SK-N-SH (cell line): ENCODE measurements around the gene ARHGDIB. TPM values are rescaled to one million over a fixed set of nuclear protein-coding genes. Genes with fewer than 3 reads are reported as not detected.

Source experiments
- CTCF ChIA-PET: fragments of 300-600, 350-600 bp; formaldehyde crosslinking; extraction: SDS; loops from one replicate; lab custom pipeline; 2021; lab: Yijun Ruan, JAX
- POLR2A ChIA-PET: fragments of 350-600 bp; sonication (Branson Sonifier 250); formaldehyde crosslinking; extraction: SDS; loops from one replicate; lab custom pipeline; 2020; ENCODE audit warnings: antibody characterized with exemption, inconsistent platforms; lab: Yijun Ruan, JAX
- DNase-seq: peaks from one replicate; pipeline ENCODE4 v3.0.0; 2012
- H2AFZ ChIP-seq: fragments of 200-600 bp; sonication (generic); 2 replicates; pipeline ENCODE4 v1.8.1; 2016; ENCODE audit warnings: antibody characterized with exemption, mild to moderate bottlenecking, low read depth
- H3F3A ChIP-seq: fragments of 200-600 bp; sonication (generic); replicated peaks from 2 replicates; pipeline ENCODE3; 2016; ENCODE audit warnings: antibody characterized with exemption, mild to moderate bottlenecking; ENCODE audit not compliant: insufficient read depth
- H3K27ac ChIP-seq, 2 experiments: fragments of 200-500 bp in 1 of 2; fragments of 200-600 bp in 1 of 2; sonication (Bioruptor generic) in 1 of 2; sonication (generic), shearing (Covaris generic) in 1 of 2; 2 replicates each; pipeline versions ENCODE4 v1.5.1 to v1.6.1; 2014 to 2016; ENCODE audit warnings: low read depth in 2 of 2, inconsistent platforms in 1 of 2, low read length in 1 of 2, mild to moderate bottlenecking in 1 of 2, mixed read lengths in 1 of 2
- H3K27me3 ChIP-seq: fragments of 200-600 bp; sonication (generic), shearing (Covaris generic); 2 replicates; pipeline ENCODE4 v1.6.1; 2016; ENCODE audit warnings: mixed run types; ENCODE audit not compliant: insufficient read depth
- H3K36me3 ChIP-seq, 2 experiments: fragments of 200-500 bp in 1 of 2; fragments of 200-600 bp in 1 of 2; sonication (Bioruptor generic) in 1 of 2; sonication (generic) in 1 of 2; replicated peaks in 1 of 2; 2 replicates each; pipeline versions ENCODE3 to v1.5.1; 2014 to 2016; ENCODE audit warnings: low read length in 1 of 2, mild to moderate bottlenecking in 1 of 2; ENCODE audit not compliant: insufficient read depth in 2 of 2, control insufficient read depth in 1 of 2
- H3K4me1 ChIP-seq, 2 experiments: fragments of 200-500 bp in 1 of 2; fragments of 200-600 bp in 1 of 2; sonication (Bioruptor generic) in 1 of 2; sonication (generic), shearing (Covaris generic) in 1 of 2; 2 replicates each; pipeline versions ENCODE4 v1.5.1 to v1.6.1; 2014 to 2016; ENCODE audit warnings: low read depth in 1 of 2, low read length in 1 of 2, mixed run types in 1 of 2; ENCODE audit not compliant: insufficient read depth in 2 of 2, control insufficient read depth in 1 of 2
- H3K4me2 ChIP-seq: fragments of 200-600 bp; sonication (generic), shearing (Covaris generic); 2 replicates; pipeline ENCODE4 v1.6.1; 2017; ENCODE audit warnings: mixed run types
- H3K4me3 ChIP-seq, 2 experiments: fragments of 200-500 bp in 1 of 2; fragments of 200-600 bp in 1 of 2; sonication (Bioruptor generic) in 1 of 2; sonication (generic), shearing (Covaris generic) in 1 of 2; 2 replicates each; pipeline versions ENCODE4 v1.5.1 to v1.8.1; 2014 to 2016; ENCODE audit warnings: low read depth in 2 of 2, inconsistent platforms in 1 of 2, low read length in 1 of 2, mild to moderate bottlenecking in 1 of 2, mixed read lengths in 1 of 2, moderate library complexity in 1 of 2
- H3K79me2 ChIP-seq: fragments of 200-600 bp; sonication (generic); 2 replicates; pipeline ENCODE4 v1.8.1; 2017; ENCODE audit warnings: mild to moderate bottlenecking; ENCODE audit not compliant: insufficient read depth
- H3K9ac ChIP-seq: fragments of 200-600 bp; sonication (generic); 2 replicates; pipeline ENCODE4 v1.6.1; 2017; ENCODE audit warnings: mixed run types
- H3K9me2 ChIP-seq: fragments of 200-600 bp; sonication (generic); 2 replicates; pipeline ENCODE4 v1.6.1; 2017; ENCODE audit warnings: mixed run types
- H3K9me3 ChIP-seq: fragments of 200-600 bp; sonication (generic); 2 replicates; pipeline ENCODE4 v1.6.1; 2017; ENCODE audit warnings: mixed run types, mild to moderate bottlenecking, moderate library complexity
- H4K20me1 ChIP-seq: fragments of 200-600 bp; sonication (generic); 2 replicates; pipeline ENCODE4 v1.6.1; 2017; ENCODE audit warnings: mild to moderate bottlenecking, mixed run types; ENCODE audit not compliant: insufficient read depth
- EZH2phosphoT487 ChIP-seq: fragments of 200-600 bp; sonication (generic); IDR thresholded peaks from 2 replicates; pipeline ENCODE4 v1.6.1; 2017; ENCODE audit warnings: low read depth, mixed run types, mild to moderate bottlenecking, antibody characterized with exemption, moderate library complexity, borderline replicate concordance
- GATA2 ChIP-seq: sonication (generic); formaldehyde crosslinking; IDR thresholded peaks from 2 replicates; pipeline ENCODE4 v1.5.0; 2020; ENCODE audit warnings: mild to moderate bottlenecking, missing genetic modification reagents
- MAX ChIP-seq: IDR thresholded peaks from 2 replicates; pipeline ENCODE4 v1.4.0; 2012; ENCODE audit warnings: low read depth
- NRF1 ChIP-seq: IDR thresholded peaks from 2 replicates; pipeline ENCODE4 v1.6.1; 2012; ENCODE audit warnings: low read depth, mild to moderate bottlenecking, low read length
- POLR2AphosphoS5 ChIP-seq: IDR thresholded peaks from 2 replicates; pipeline ENCODE4 v1.6.1; 2012; ENCODE audit warnings: low read depth, low read length
- RAD21 ChIP-seq: IDR thresholded peaks from 2 replicates; pipeline ENCODE4 v1.6.1; 2012; ENCODE audit warnings: mild to moderate bottlenecking, low read length
- RCOR1 ChIP-seq: fragments of 150-350 bp; IDR thresholded peaks from 2 replicates; pipeline ENCODE4 v1.6.1; 2017; ENCODE audit warnings: antibody characterized with exemption, low read length
- REST ChIP-seq: IDR thresholded peaks from 2 replicates; pipeline ENCODE4 v1.6.1; 2012; ENCODE audit warnings: mild to moderate bottlenecking, low read depth, low read length, moderate library complexity
- RFX5 ChIP-seq: IDR thresholded peaks from 2 replicates; pipeline ENCODE4 v1.6.1; 2012; ENCODE audit warnings: mild to moderate bottlenecking, improper control_type of control experiment, low read length
- TEAD4 ChIP-seq: IDR thresholded peaks from 2 replicates; pipeline ENCODE4 v1.4.0; 2012; ENCODE audit warnings: mild to moderate bottlenecking, borderline replicate concordance; ENCODE audit not compliant: insufficient read depth
- YY1 ChIP-seq: IDR thresholded peaks from 2 replicates; pipeline ENCODE4 v1.4.0; 2012; ENCODE audit warnings: low read depth, mild to moderate bottlenecking
- WGBS: methylation state at CpG from one replicate; pipeline ENCODE4 v1.1.6; 2017; ENCODE audit warnings: low lambda C conversion rate; 5-methylcytosine and 5-hydroxymethylcytosine counted together
- polyA plus RNA-seq, 3 experiments: library from polyadenylated mRNA; depleted of rRNA; stranded (reverse); fragments of >200 nt; gene quantifications; 2 replicates each; pipeline ENCODE4 v1.2.3, GENCODE V29; 2012

ARHGDIB gene
- polyA plus RNA-seq, 1 of the 3 experiments (the other 2 are of a cell fraction): 362 TPM

- no peak for DNase-seq
- H4K20me1 ChIP-seq: no peaks in the 10 kb centered on the region
- no peak overlapping the region for H2AFZ ChIP-seq
- H3K4me3 ChIP-seq: no peak overlapping the region
- WGBS: 98% methylated on average over 2 of the region's 2 CpGs
- H3K79me2 ChIP-seq: peaks cover 19% of the 10 kb centered on the region
- H3K9ac ChIP-seq: no peak overlapping the region
- no peaks in the 10 kb centered on the region for H3K9me3 ChIP-seq
- H3K4me1 ChIP-seq: peaks cover 11 to 12% of the 10 kb centered on the region in 2 experiments; a peak in 3 of 4 replicates
- no peak for TF ChIP-seq NRF1
- no peak for TF ChIP-seq GATA2 (CRISPR knock-in tag)
- TF ChIP-seq POLR2AphosphoS5: no peak
- TF ChIP-seq REST: no peak
- no peak overlapping the region for H3K4me2 ChIP-seq
- ChIA-PET POLR2A (no interaction called here), CTCF (interaction anchor here (0.6 kb wide), 1 partner anchor 455 kb away, joined by 3 read pairs; no protein-coding TSS in a partner anchor)
- H3K36me3 ChIP-seq: no peaks in the 10 kb centered on the region
- H3K27me3 ChIP-seq: no peaks in the 10 kb centered on the region
- no peaks in the 10 kb centered on the region for H3K9me2 ChIP-seq
- peaks cover 28% of the 10 kb centered on the region for H3F3A ChIP-seq
- H3K27ac ChIP-seq: no peak overlapping the region
These were observed 3.0 kb upstream of the ARHGDIB start for GRCh38 chr12:14964406-14964805.

GRCh38 chr12:14963520-14963919 is 2.1 kb upstream of the ARHGDIB start:
- no peak overlapping the region for H3K4me3 ChIP-seq
- peaks cover 11 to 17% of the 10 kb centered on the region in 2 experiments for H3K4me1 ChIP-seq
- peaks cover 28% of the 10 kb centered on the region for H3K79me2 ChIP-seq
- 69% methylated on average over 7 of the region's 7 CpGs for whole genome bisulfite sequencing
- ChIA-PET POLR2A (no interaction called here), CTCF (interaction anchor here (0.7 kb wide), 1 partner anchor 45 kb away, joined by 3 read pairs; no protein-coding TSS in a partner anchor)
- H3F3A ChIP-seq: peaks cover 35% of the 10 kb centered on the region
- no peaks in the 10 kb centered on the region for H3K9me3 ChIP-seq
- H3K4me2 ChIP-seq: no peak overlapping the region
- no peaks in the 10 kb centered on the region for H4K20me1 ChIP-seq
- H2AFZ ChIP-seq: peak overlapping the region; percentile 50; the same call in 1 of the 2 replicates
- no peaks in the 10 kb centered on the region for H3K27me3 ChIP-seq
- H3K9me2 ChIP-seq: no peaks in the 10 kb centered on the region
- no peak overlapping the region for H3K9ac ChIP-seq
- H3K27ac ChIP-seq: no peak overlapping the region
- TF ChIP-seq REST (no peak), RFX5 (no peak), TEAD4 (no peak), MAX (no peak), EZH2phosphoT487 (no peak), YY1 (no peak), RAD21 (no peak), RCOR1 (no peak)
- no peak for DNase-seq
- H3K36me3 ChIP-seq: no peaks in the 10 kb centered on the region
